ENCODE results near the gene OSR1. TPM values are rescaled to one million over a fixed set of nuclear protein-coding genes. Genes with fewer than 3 reads are reported as not detected.
"Not testable (repeated sequence)": the region's sequence is repeated elsewhere in the genome, so short reads cannot be mapped to it uniquely, and the experiment has no call there.

The OSR1 gene
- polyA plus RNA-seq, 1 of the 3 experiments (the other 2 are of a cell fraction): 76.6 TPM

- Histone ChIP-seq H3K4me2 (no peak overlapping the region), H3K4me3 (ENCODE audit: low read depth in 2 of 2, low read length in 1 of 2) (no peak overlapping the region), H3K9me2 (no peaks in the 10 kb centered on the region), H3K4me1 (ENCODE audit: control insufficient read depth in 1 of 2, insufficient read depth in 2 of 2, low read depth in 1 of 2, low read length in 1 of 2) (no peaks in the 10 kb centered on the region), H3K27me3 (ENCODE audit: insufficient read depth) (peaks cover 17% of the 10 kb centered on the region; the same call in 1 of the 2 replicates), H2AFZ (ENCODE audit: low read depth) (no peak overlapping the region), H3K9me3 (no peaks in the 10 kb centered on the region), H3K9ac (no peak overlapping the region), H3K79me2 (ENCODE audit: insufficient read depth) (no peaks in the 10 kb centered on the region), H3K27ac (ENCODE audit: low read depth in 2 of 2, low read length in 1 of 2) (no peak overlapping the region), H3F3A (replicated peaks; ENCODE audit: insufficient read depth) (no peaks in the 10 kb centered on the region), H4K20me1 (ENCODE audit: insufficient read depth) (no peaks in the 10 kb centered on the region), H3K36me3 (replicated peaks in 1 of 2; ENCODE audit: control insufficient read depth in 1 of 2, insufficient read depth in 2 of 2, low read length in 1 of 2) (no peaks in the 10 kb centered on the region)
- ChIA-PET CTCF (no interaction called here), POLR2A (no interaction called here)
- no peak for DNase-seq
- TF ChIP-seq EP300 (IDR thresholded peaks at IDR 0.05; ENCODE audit: borderline replicate concordance in 1 of 2, low read depth in 1 of 2, low read length in 1 of 2) (no peak), TAF1 (IDR thresholded peaks at IDR 0.05; ENCODE audit: borderline replicate concordance, low read depth, low read length) (no peak), JUND (IDR thresholded peaks at IDR 0.05) (no peak)
- WGBS (ENCODE audit: low lambda C conversion rate): 15% methylated on average over 4 of the region's 4 CpGs
Measured at GRCh38 chr2:19392191-19392590, 33.8 kb upstream of the OSR1 start.

- H3K79me2 ChIP-seq (ENCODE audit: insufficient read depth); H3K36me3 ChIP-seq (replicated peaks in 1 of 2; ENCODE audit: control insufficient read depth in 1 of 2, insufficient read depth in 2 of 2, low read length in 1 of 2); DNase-seq; H3K4me3 ChIP-seq (ENCODE audit: low read depth in 2 of 2, low read length in 1 of 2); H2AFZ ChIP-seq (ENCODE audit: low read depth); H3K9me3 ChIP-seq; POLR2A ChIA-PET; CTCF ChIA-PET; H3K27me3 ChIP-seq (ENCODE audit: insufficient read depth); H3K4me1 ChIP-seq (ENCODE audit: control insufficient read depth in 1 of 2, insufficient read depth in 2 of 2, low read depth in 1 of 2, low read length in 1 of 2); H3K4me2 ChIP-seq; H4K20me1 ChIP-seq (ENCODE audit: insufficient read depth); H3K9me2 ChIP-seq; H3K9ac ChIP-seq; H3F3A ChIP-seq (replicated peaks; ENCODE audit: insufficient read depth); H3K27ac ChIP-seq (ENCODE audit: low read depth in 2 of 2, low read length in 1 of 2): not testable (repeated sequence)
- WGBS (ENCODE audit: low lambda C conversion rate): 8% methylated on average over 3 of the region's 7 CpGs
Measured at GRCh38 chr2:19389469-19389868, 31.0 kb upstream of the OSR1 start.

- ChIA-PET CTCF (interaction anchor here (1.8 kb wide), 1 partner anchor 17 kb away, joined by 7 read pairs; no protein-coding TSS in a partner anchor), POLR2A (no interaction called here)
- Histone ChIP-seq H3K27me3 (ENCODE audit: insufficient read depth) (peaks cover 20% of the 10 kb centered on the region; the same call in 1 of the 2 replicates), H3K4me3 (ENCODE audit: low read depth in 2 of 2, low read length in 1 of 2) (no peak overlapping the region), H3K9ac (no peak overlapping the region), H3K36me3 (replicated peaks in 1 of 2; ENCODE audit: control insufficient read depth in 1 of 2, insufficient read depth in 2 of 2, low read length in 1 of 2) (no peaks in the 10 kb centered on the region), H3K9me3 (no peaks in the 10 kb centered on the region), H3K27ac (ENCODE audit: low read depth in 2 of 2, low read length in 1 of 2) (no peak overlapping the region), H3K4me1 (ENCODE audit: control insufficient read depth in 1 of 2, insufficient read depth in 2 of 2, low read depth in 1 of 2, low read length in 1 of 2) (no peaks in the 10 kb centered on the region), H3K79me2 (ENCODE audit: insufficient read depth) (no peaks in the 10 kb centered on the region), H2AFZ (ENCODE audit: low read depth) (no peak overlapping the region), H3K9me2 (no peaks in the 10 kb centered on the region), H3F3A (replicated peaks; ENCODE audit: insufficient read depth) (no peaks in the 10 kb centered on the region), H3K4me2 (no peak overlapping the region), H4K20me1 (ENCODE audit: insufficient read depth) (no peaks in the 10 kb centered on the region)
- no peak for DNase-seq
- TF ChIP-seq IRF3 (IDR thresholded peaks at IDR 0.05; ENCODE audit: low read depth, low read length): no peak
- TF ChIP-seq ELF1 (IDR thresholded peaks at IDR 0.05): no peak
- no peak for TF ChIP-seq MEF2A (IDR thresholded peaks at IDR 0.05; ENCODE audit: borderline replicate concordance, low read depth)
- no peak for TF ChIP-seq PBX3 (IDR thresholded peaks at IDR 0.05)
- no peak for TF ChIP-seq FOXJ3 (CRISPR knock-in tag; IDR thresholded peaks at IDR 0.05)
- TF ChIP-seq MXI1 (IDR thresholded peaks at IDR 0.05; ENCODE audit: low read depth, low read length): no peak
- no peak for TF ChIP-seq POLR2AphosphoS5 (IDR thresholded peaks at IDR 0.05; ENCODE audit: low read depth, low read length)
- TF ChIP-seq TEAD4 (IDR thresholded peaks at IDR 0.05; ENCODE audit: borderline replicate concordance, insufficient read depth): no peak
- no peak for TF ChIP-seq RAD21 (IDR thresholded peaks at IDR 0.05; ENCODE audit: low read length)
- TF ChIP-seq FOXM1 (IDR thresholded peaks at IDR 0.05; ENCODE audit: low read depth): no peak
- no peak for TF ChIP-seq ZBTB33 (IDR thresholded peaks at IDR 0.05; ENCODE audit: borderline replicate concordance, low read depth)
- TF ChIP-seq SMC3 (IDR thresholded peaks at IDR 0.05; ENCODE audit: low read depth, low read length): no peak
Measured at GRCh38 chr2:19380532-19380931, 22.1 kb upstream of the OSR1 start.

Measured in SK-N-SH (cell line).